GM12878 (cell line): Measurements from ENCODE around the gene ANKRD13A. TPM values are rescaled to one million over a fixed set of nuclear protein-coding genes. Genes with fewer than 3 reads are reported as not detected.

ENCODE experiments used
- ATAC-seq: fragments of 200-7000 bp; cut with Tn5 transposase; 3 replicates; pipeline ENCODE4 v1.9.1; 2020; ENCODE audit warnings: mild to moderate bottlenecking, moderate library complexity
- BruUV-seq: library from RNA; stranded (reverse); fragments of 400-500 nt; replicated peaks from 2 replicates; lab custom pipeline; 2021; lab: Mats Ljungman, UMichigan
- CTCF ChIA-PET: fragments of 300-600 bp; sonication (Branson Sonifier 250); formaldehyde crosslinking; extraction: SDS; loops from one replicate; lab custom pipeline; 2021; ENCODE audit warnings: inconsistent platforms; lab: Yijun Ruan, JAX
- POLR2A ChIA-PET: fragments of 350-600 bp; formaldehyde crosslinking; extraction: SDS; loops from one replicate; lab custom pipeline; 2021; ENCODE audit warnings: inconsistent platforms; lab: Charles Lee
- RAD21 ChIA-PET: fragments of 300-600 bp; sonication (Branson Sonifier 250); formaldehyde crosslinking; loops from one replicate; lab custom pipeline; 2023; ENCODE audit warnings: antibody characterized with exemption; ENCODE audit not compliant: unreplicated experiment; lab: Charles Lee
- SMC1A ChIA-PET: fragments of 300-600 bp; sonication (Branson Sonifier 250); formaldehyde crosslinking; loops from one replicate; lab custom pipeline; 2023; ENCODE audit not compliant: unreplicated experiment, uncharacterized antibody; lab: Charles Lee
- DNase-seq: peaks from one replicate; pipeline ENCODE4 v3.0.0-alpha.2; 2011; ENCODE audit warnings: low read depth, low spot score
- FAIRE-seq: peaks from 3 replicates; lab custom pipeline; 2011; peaks lifted over from hg19 to GRCh38; lab: Jason Lieb, UNC
- H2AFZ ChIP-seq: 2 replicates; pipeline ENCODE4 v1.6.0; 2011; ENCODE audit warnings: low read depth, low read length, control low read depth; ENCODE audit not compliant: control insufficient read depth
- H3K27ac ChIP-seq: 2 replicates; pipeline ENCODE4 v1.5.1; 2011; ENCODE audit warnings: control low read depth; ENCODE audit not compliant: control insufficient read depth, insufficient read depth
- H3K27me3 ChIP-seq, 2 experiments: replicated peaks in 1 of 2; 2 replicates each; pipeline versions ENCODE4 v1.6.0 to v1.6.1; 2011; ENCODE audit warnings: low read length in 1 of 2; ENCODE audit not compliant: control insufficient read depth in 2 of 2, insufficient read depth in 2 of 2
- H3K36me3 ChIP-seq, 2 experiments: 2 replicates each; pipeline ENCODE4 v1.5.1; 2011; ENCODE audit warnings: low read length in 1 of 2; ENCODE audit not compliant: control insufficient read depth in 2 of 2, insufficient read depth in 2 of 2
- H3K4me1 ChIP-seq: 2 replicates; pipeline ENCODE4 v1.6.1; 2011; ENCODE audit warnings: mild to moderate bottlenecking, low read length, moderate library complexity, mixed read lengths; ENCODE audit not compliant: control insufficient read depth, insufficient read depth
- H3K4me2 ChIP-seq: 2 replicates; pipeline ENCODE4 v1.6.0; 2011; ENCODE audit warnings: control low read depth; ENCODE audit not compliant: control insufficient read depth, insufficient read depth
- H3K4me3 ChIP-seq: fragments of 200-600 bp; sonication (generic); 2 replicates; pipeline ENCODE4 v1.5.1; 2016
- H3K79me2 ChIP-seq: 2 replicates; pipeline ENCODE4 v1.6.0; 2011; ENCODE audit warnings: low read length; ENCODE audit not compliant: control insufficient read depth, insufficient read depth
- H3K9ac ChIP-seq: 2 replicates; pipeline ENCODE4 v1.8.0; 2011; ENCODE audit warnings: low read length, control low read depth, mixed read lengths; ENCODE audit not compliant: control insufficient read depth, insufficient read depth
- H3K9me3 ChIP-seq: replicated peaks from 3 replicates; pipeline ENCODE4 v1.5.1; 2011; ENCODE audit warnings: mild to moderate bottlenecking, low read length; ENCODE audit not compliant: control insufficient read depth, insufficient read depth
- H4K20me1 ChIP-seq: 2 replicates; pipeline ENCODE4 v1.6.0; 2011; ENCODE audit not compliant: control insufficient read depth, insufficient read depth
- CBX5 ChIP-seq: sonication (generic); IDR thresholded peaks from 2 replicates; pipeline ENCODE4 v1.6.1; 2016; ENCODE audit warnings: low read depth, moderate library complexity, mild to moderate bottlenecking, inconsistent platforms
- HCFC1 ChIP-seq: fragments of 150-350 bp; IDR thresholded peaks from 2 replicates; pipeline ENCODE4 v1.6.1; 2014; ENCODE audit warnings: low read length
- HDGF ChIP-seq: fragments of 450-650 bp; IDR thresholded peaks from 2 replicates; pipeline ENCODE4 v1.6.1; 2016; ENCODE audit warnings: antibody characterized with exemption
- NFYA ChIP-seq: IDR thresholded peaks from 2 replicates; pipeline ENCODE4 v1.6.1; 2011; ENCODE audit warnings: low read depth, mild to moderate bottlenecking, low read length, improper control_type of control experiment, borderline replicate concordance
- NRF1 ChIP-seq: conservative IDR thresholded peaks from 2 replicates; pipeline ENCODE4 v1.6.1; 2011; ENCODE audit warnings: mild to moderate bottlenecking, low read depth, low read length, improper control_type of control experiment
- SREBF2 ChIP-seq: IDR thresholded peaks from 2 replicates; pipeline ENCODE4 v1.6.1; 2012; ENCODE audit warnings: mild to moderate bottlenecking, low read length
- TCF12 ChIP-seq: IDR thresholded peaks from 2 replicates; pipeline ENCODE4 v1.6.1; 2011; ENCODE audit warnings: low read depth, mild to moderate bottlenecking, low read length
- ZBTB33 ChIP-seq: fragments of 450-650 bp; IDR thresholded peaks from 2 replicates; pipeline ENCODE4 v1.6.1; 2017; ENCODE audit warnings: mild to moderate bottlenecking
- ZNF274 ChIP-seq: IDR thresholded peaks from one replicate; pipeline ENCODE4 v1.8.0; 2011; ENCODE audit not compliant: insufficient read length, insufficient read depth
- WGBS: methylation state at CpG from one replicate; pipeline ENCODE4 v1.1.6; 2016; ENCODE audit warnings: low lambda C conversion rate; ENCODE audit not compliant: insufficient replicate concordance, insufficient coverage; ENCODE audit errors: missing lambda C conversion rate; 5-methylcytosine and 5-hydroxymethylcytosine counted together
- in situ Hi-C: fragments of 300-500 bp; cut with MboI; formaldehyde crosslinking; loops from 9 replicates; pipeline ENCODE4 v1.14.3; 2018; ENCODE audit warnings: mixed read lengths
- intact Hi-C: fragments of 100-400 bp; cut with micrococcal nuclease; formaldehyde crosslinking; loops from one replicate; pipeline ENCODE4 v1.14.2; 2022; ENCODE audit not compliant: unreplicated experiment
- polyA plus RNA-seq, 11 experiments: library from polyadenylated mRNA; depleted of rRNA in 4 of 11; unstranded in 6 of 11; stranded (reverse) in 5 of 11; fragments of >200 nt; fragmentation: Nextera tagmentation in 4 of 11; fragmentation: Illumina TruSeq in 1 of 11; extraction: Ambion mirVana in 4 of 11; extraction: Trizol in 1 of 11; gene quantifications; 1 replicate in 1 of 11; 2 replicates in 10 of 11; pipeline versions ENCODE4 v1.2.1 to v1.2.3, GENCODE V29; 2011 to 2016; ENCODE audit warnings: inconsistent platforms in 2 of 11, missing spikeins in 2 of 11, low read depth in 1 of 11
- total RNA-seq, 4 experiments: library from RNA; depleted of rRNA in 3 of 4; stranded (reverse); fragments of >200 nt in 3 of 4; fragmentation: Illumina TruSeq in 1 of 4; extraction: Trizol in 1 of 4; gene quantifications; 2 replicates each; pipeline versions ENCODE4 v1.2.1 to v1.2.3, GENCODE V29; 2013 to 2021

The ANKRD13A gene
- total and polyA plus RNA-seq, 10 of the 15 experiments (the other 5 are each of a cell fraction or from before 2014, with no cell fraction given): 10.2 to 93.4 (median 76.5) TPM

- in situ Hi-C loops: no loop called here
- no peak for DNase-seq
- Histone ChIP-seq H3K4me1 (no peaks in the 10 kb centered on the region; the same call in 1 of the 2 replicates), H3K27ac (no peak overlapping the region), H3K27me3 (no peaks in the 10 kb centered on the region), H2AFZ (no peak overlapping the region), H3K79me2 (no peaks in the 10 kb centered on the region), H3K4me3 (no peak overlapping the region), H3K4me2 (no peak overlapping the region), H4K20me1 (no peaks in the 10 kb centered on the region), H3K9me3 (no peaks in the 10 kb centered on the region; the same call in 2 of the 3 replicates), H3K9ac (no peak overlapping the region), H3K36me3 (no peaks in the 10 kb centered on the region)
- intact Hi-C loops: no loop called here
- no peak for ATAC-seq
- ChIA-PET RAD21 (no interaction called here), CTCF (no interaction called here), POLR2A (no interaction called here), SMC1A (no interaction called here)
- TF ChIP-seq SREBF2 (no peak), HCFC1 (no peak), CBX5 (no peak), HDGF (no peak), ZBTB33 (no peak), NFYA (no peak), ZNF274 (no peak), NRF1 (no peak), TCF12 (no peak)
- BruUV-seq: no TSS peak
- WGBS: 77% methylated on average over 9 of the region's 9 CpGs
- FAIRE-seq: no peak
Measured at GRCh38 chr12:110058875-110059615, 59.8 kb downstream of the ANKRD13A start.
